Heart right ventricle (tissue), 16 donors: ENCODE data around the gene CARF. TPM values are rescaled to one million over a fixed set of nuclear protein-coding genes. Genes with fewer than 3 reads are reported as not detected.

Experiments
- ATAC-seq, 8 donors: fragments of 200-7000 bp; cut with Tn5 transposase; one replicate each; pipeline ENCODE4 v1.9.1; 2020; ENCODE audit warnings: mild to moderate bottlenecking in 8 of 8, moderate library complexity in 8 of 8, moderate number of reproducible peaks in 1 of 8
- DNase-seq, 2 donors: peaks; one replicate each; pipeline ENCODE4 v3.0.0-alpha.2; 2020
- H3K27ac ChIP-seq, 10 donors: fragments of 200-600 bp; sonication (generic) in 2 of 10; one replicate each; pipeline versions ENCODE4 v1.5.0 to v1.8.0; 2020 to 2022; ENCODE audit warnings: mild to moderate bottlenecking in 3 of 10
- H3K27me3 ChIP-seq, 7 donors: fragments of 200-600 bp; one replicate each; pipeline ENCODE4 v1.8.0; 2021 to 2022; ENCODE audit warnings: mild to moderate bottlenecking in 2 of 7
- H3K36me3 ChIP-seq, 9 donors: fragments of 200-600 bp; sonication (generic) in 1 of 9; one replicate each; pipeline versions ENCODE4 v1.5.0 to v1.8.0; 2020 to 2022; ENCODE audit warnings: mild to moderate bottlenecking in 2 of 9
- H3K4me1 ChIP-seq, 9 donors: fragments of 200-600 bp; sonication (generic) in 1 of 9; one replicate each; pipeline versions ENCODE4 v1.5.0 to v1.8.0; 2020 to 2022; ENCODE audit warnings: mild to moderate bottlenecking in 4 of 9
- H3K4me3 ChIP-seq, 10 donors: fragments of 200-600 bp; sonication (generic) in 2 of 10; one replicate each; pipeline versions ENCODE4 v1.5.0 to v1.8.0; 2020 to 2022; ENCODE audit warnings: mild to moderate bottlenecking in 7 of 10, moderate library complexity in 2 of 10
- H3K9me3 ChIP-seq, 11 donors: fragments of 200-600 bp in 10 of 11; sonication (generic) in 2 of 11; one replicate each; pipeline versions ENCODE4 v1.5.0 to v1.8.0; 2013 to 2022; ENCODE audit warnings: mild to moderate bottlenecking in 2 of 11, control low read depth in 1 of 11, moderate library complexity in 1 of 11
- CTCF ChIP-seq, 9 donors: fragments of 200-600 bp; sonication (generic) in 2 of 9; IDR thresholded peaks; one replicate each; pipeline versions ENCODE4 v1.5.0 to v1.8.0; 2021 to 2022; ENCODE audit warnings: antibody characterized with exemption in 9 of 9, mild to moderate bottlenecking in 5 of 9, moderate library complexity in 1 of 9
- WGBS, 2 donors: extraction: QIAGEN DNeasy Blood & Tissue Kit; methylation state at CpG; one replicate each; pipeline ENCODE4 v1.1.7; 2013; ENCODE audit warnings: inconsistent platforms in 1 of 2; 5-methylcytosine and 5-hydroxymethylcytosine counted together
- intact Hi-C, 10 donors: fragments of 100-400 bp; cut with DNase I; formaldehyde crosslinking; loops; one replicate each; pipeline versions ENCODE4 v1.11.1 to v1.14.2; 2022
- polyA plus RNA-seq, 2 donors: library from polyadenylated mRNA; stranded (reverse); fragments of 200-250 nt; gene quantifications; one replicate each; pipeline ENCODE4 v1.2.3, GENCODE V29; 2013
- total RNA-seq, 10 donors: library from RNA; stranded (reverse); fragmentation: NEBNext Ultra II Directional in 3 of 10; extraction: Animal tissue kit (Norgen Biotek cat#: 25700) in 3 of 10; gene quantifications; one replicate each; pipeline versions ENCODE4 v1.2.1 to v1.2.4, GENCODE V29; 2021 to 2023
- donor health status: Arrhythmogenic right ventricular cardiomyopathy.
- donor health status: ischemic (EF 13 %, LVEDD 7.1; RV severe dilation, severe dysfunction).
- donor health status: healthy with polysubstance abuse.
- donor health status: DM: no; HTN: yes; CAD: no.
- donor health status: DM: no; HTN: no; CAD: no.
- donor health status: ischemic (EF 25% LVEDD 6.9; RV normal size, moderate dysfunction).
- donor health status: ischemic (EF 25% LVEDD 5.7; RV mildly dilated, moderate dysfunction).
- donor health status: healthy.
- donor health status: DM: yes; HTN: yes; CAD: no.
- donor health status: Ischemic cardiomyopathy.
- donor health status: ischemic (EF 35%, LVEDD 5.7; RV mildly dilated, moderate dysfunction).
- donor health status: nonischemic (EF 11% LVEDD 7.7; RV severe dilation, severe dysfunction).
- donor health status: DM: yes; HTN: yes; CAD: no.
- donor health status: PGD.
- donor health status: ischemic (EF 29% LVEDD 5.4; RV normal size, mild dysfunction).
- donor health status: nonischemic (EF 23%, LVEDD 6.1; RV moderate dilation, normal function).

The CARF gene
- total and polyA plus RNA-seq, 12 donors = 0.75 to 10.2 (median 7.5) TPM

- intact Hi-C loops = no loop called here
- no peaks in the 10 kb centered on the region for H3K9me3 ChIP-seq
Measured at GRCh38 chr2:203002054-203002821, 90.2 kb downstream of the CARF start.

GRCh38 chr2:203003716-203004115 lies 91.6 kb downstream of the CARF start:
- Histone ChIP-seq H3K4me1 (no peaks in the 10 kb centered on the region), H3K27ac (no peak overlapping the region), H3K36me3 (no peaks in the 10 kb centered on the region), H3K9me3 (no peaks in the 10 kb centered on the region), H3K4me3 (no peak overlapping the region), H3K27me3 (no peaks in the 10 kb centered on the region)
- ATAC-seq (no peak), DNase-seq (no peak)
- TF ChIP-seq CTCF (IDR thresholded peaks at IDR 0.05) = no peak
- intact Hi-C loops = no loop called here
- 92 to 95% methylated on average over 8 of the region's 8 CpGs for WGBS, 2 donors

More at GRCh38 chr2:203002054-203002821, 90.2 kb downstream of the CARF start:
- Histone ChIP-seq H3K4me3 (no peak overlapping the region), H3K4me1 (no peaks in the 10 kb centered on the region), H3K27ac (no peak overlapping the region), H3K27me3 (no peaks in the 10 kb centered on the region), H3K36me3 (no peaks in the 10 kb centered on the region)
- no peak for ATAC-seq
- 88 to 94% methylated on average over 3 of the region's 3 CpGs for WGBS, 2 donors
- no peak for TF ChIP-seq CTCF (IDR thresholded peaks at IDR 0.05)
- no peak for DNase-seq

GRCh38 chr2:203014456-203015199 lies 102.6 kb downstream of the CARF start, which contains the start of gene NBEAL1:
TSS of gene NBEAL1 (plus strand) at chr2:203014875. CDS start at chr2:203016385, 1,510 bp downstream.
- DNase-seq (peak; percentile 97 to 99), ATAC-seq (peak; percentile 97 to 99 (median 98))
- Histone ChIP-seq H3K4me3 (peak within 1 kb of the TSS; percentile 69 to 93 (median 86)), H3K36me3 (no peaks in the 10 kb centered on the region), H3K9me3 (no peaks in the 10 kb centered on the region), H3K27ac (peak within 1 kb of the TSS; percentile 91 to 98 (median 93)), H3K4me1 (peaks cover 0 to 50% (median 35%) of the 10 kb centered on the region in 9 donors), H3K27me3 (no peaks in the 10 kb centered on the region)
- 0% methylated on average over 59 of the region's 59 CpGs for WGBS, 2 donors
- TF ChIP-seq CTCF (IDR thresholded peaks at IDR 0.05) = no peak
- intact Hi-C loops = loop anchor here in 2 of 10 donors (5.0 to 10.0 kb wide), 2 partner anchors 100 to 102 kb away; partner anchors contain the start of genes CARF (in 2 of the 2) and WDR12 (in 2 of the 2)

GRCh38 chr2:203016716-203017115 lies 104.6 kb downstream of the CARF start:
- H3K27me3 ChIP-seq = no peaks in the 10 kb centered on the region
- DNase-seq = no peak
- no peaks in the 10 kb centered on the region for H3K9me3 ChIP-seq
- intact Hi-C loops = loop anchor here in 1 of 10 donors (10.0 kb wide), 1 partner anchor 102 kb away; the partner anchor contains the start of genes CARF and WDR12
- no peaks in the 10 kb centered on the region for H3K36me3 ChIP-seq
- peaks cover 0 to 67% (median 46%) of the 10 kb centered on the region in 9 donors for H3K4me1 ChIP-seq
- WGBS, 2 donors = 58 to 59% methylated on average over 3 of the region's 3 CpGs
- no peak for ATAC-seq
- no peak for TF ChIP-seq CTCF (IDR thresholded peaks at IDR 0.05)
- H3K4me3 ChIP-seq = peak overlapping the region in 9 of 10 donors; percentile 24 to 93 (median 85)
- H3K27ac ChIP-seq = peak overlapping the region in 8 of 10 donors; percentile 91 to 98 (median 94)
